ENCODE results near the gene PIAS1.
"Not testable (repeated sequence)": the region's sequence is repeated elsewhere in the genome, so short reads cannot be mapped to it uniquely, and the experiment has no call there.

PIAS1 gene

DNA sequence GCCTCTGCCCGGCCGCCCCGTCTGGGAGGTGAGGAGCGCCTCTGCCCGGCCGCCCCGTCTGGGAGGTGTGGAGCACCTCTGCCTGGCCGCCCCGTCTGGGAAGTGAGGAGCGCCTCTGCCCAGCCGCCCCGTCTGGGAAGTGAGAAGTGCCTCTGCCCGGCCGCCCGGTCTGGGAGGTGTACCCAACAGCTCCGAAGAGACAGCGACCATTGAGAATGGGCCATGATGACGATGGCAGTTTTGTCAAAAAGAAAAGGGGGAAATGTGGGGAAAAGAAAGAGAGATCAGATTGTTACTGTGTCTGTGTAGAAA, 168.3 kb downstream of the PIAS1 start:
- DNase-seq, result not testable (repeated sequence)

DNA sequence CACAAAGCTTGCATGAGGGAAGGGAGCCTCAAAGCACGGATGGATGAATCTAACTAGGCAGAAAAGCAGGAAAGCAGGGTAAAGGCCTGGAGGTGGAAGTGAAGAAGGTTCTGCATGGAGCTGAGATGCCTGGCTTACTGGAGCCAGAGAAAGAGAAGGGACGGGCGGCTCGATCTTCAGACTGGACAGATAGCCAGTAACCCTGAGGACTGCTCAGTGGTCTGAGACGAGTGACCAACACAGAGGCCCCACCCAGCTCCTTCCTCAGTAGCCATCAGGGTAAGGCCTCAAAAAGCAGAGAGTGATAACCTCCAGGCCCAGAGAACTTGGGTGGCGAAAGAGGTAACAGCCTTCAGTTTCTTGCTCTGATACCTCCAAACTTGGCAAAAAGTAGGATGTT, 169.1 kb downstream of the PIAS1 start:
- DNase-seq, result no peak

DNA sequence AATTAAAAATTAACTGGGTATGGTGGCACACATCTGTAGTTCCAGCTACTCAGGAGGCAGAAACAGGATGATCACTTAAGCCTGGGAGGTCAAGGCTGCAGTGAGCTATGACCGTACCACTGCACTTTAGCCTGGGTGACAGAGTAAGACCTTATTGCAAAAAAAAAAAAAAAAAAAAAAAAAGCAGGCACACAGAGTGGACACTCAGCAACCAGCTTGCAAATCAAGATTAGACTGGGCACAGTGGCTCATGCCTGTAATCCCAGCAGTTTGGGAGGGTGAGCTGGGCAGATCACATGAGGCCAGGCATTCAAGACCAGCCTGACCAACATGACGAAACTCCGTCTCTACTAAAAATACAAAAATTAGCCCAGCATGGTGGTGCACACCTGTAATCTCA, 170.0 kb downstream of the PIAS1 start:
- no peak for DNase-seq

DNA sequence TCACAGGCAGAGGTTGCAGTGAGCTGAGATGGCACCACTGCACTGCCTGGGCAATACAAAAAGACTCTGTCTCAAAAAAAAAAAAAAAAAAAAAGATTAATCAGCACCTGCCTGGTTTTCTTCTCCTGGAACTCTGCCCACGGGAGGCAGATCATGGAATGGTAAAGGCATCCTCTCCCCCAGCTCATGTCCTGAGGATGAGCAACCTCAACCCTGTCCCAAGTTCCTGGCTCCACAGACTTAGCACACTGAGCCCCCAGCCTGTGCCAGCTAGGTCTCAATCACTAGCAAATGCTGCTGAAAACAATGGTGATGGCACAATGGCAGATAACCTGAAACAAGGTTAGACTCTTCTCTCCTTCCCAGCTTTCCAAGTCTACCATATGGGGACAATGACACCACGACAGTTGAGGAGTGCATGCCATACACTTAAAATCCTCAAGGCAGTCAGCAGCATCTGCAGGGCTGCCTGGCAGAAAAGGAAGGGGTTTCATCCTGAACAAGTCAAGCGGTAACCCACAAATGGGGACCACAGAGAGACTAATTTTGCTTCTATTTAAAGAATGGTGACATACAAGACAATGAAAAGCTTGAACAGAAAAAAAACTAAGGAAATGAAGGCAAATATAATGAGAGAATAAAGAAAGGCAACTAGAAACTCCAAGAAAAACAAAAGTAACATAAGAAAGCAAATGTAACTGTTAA, 170.6 kb downstream of the PIAS1 start:
- no peak for DNase-seq

DNA sequence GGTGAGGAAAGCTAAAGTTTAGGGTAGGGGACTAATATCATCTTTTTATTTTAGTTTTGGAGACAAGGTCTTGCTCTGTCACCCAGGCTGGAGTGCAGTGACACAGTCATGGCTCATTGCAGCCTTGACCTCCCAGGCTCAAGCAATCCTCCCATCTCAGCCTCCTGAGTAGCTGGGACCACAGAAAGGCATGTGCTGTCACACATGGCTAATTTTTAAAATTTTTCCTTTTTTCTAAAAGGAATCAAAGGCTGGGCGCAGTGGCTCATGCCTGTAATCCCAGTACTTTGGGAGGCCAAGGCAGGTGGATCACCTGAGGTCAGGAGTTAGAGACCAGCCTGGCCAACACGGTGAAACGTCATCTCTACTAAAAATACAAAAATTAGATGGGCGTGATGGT, 171.3 kb downstream of the PIAS1 start:
- not testable (repeated sequence) for DNase-seq

DNA sequence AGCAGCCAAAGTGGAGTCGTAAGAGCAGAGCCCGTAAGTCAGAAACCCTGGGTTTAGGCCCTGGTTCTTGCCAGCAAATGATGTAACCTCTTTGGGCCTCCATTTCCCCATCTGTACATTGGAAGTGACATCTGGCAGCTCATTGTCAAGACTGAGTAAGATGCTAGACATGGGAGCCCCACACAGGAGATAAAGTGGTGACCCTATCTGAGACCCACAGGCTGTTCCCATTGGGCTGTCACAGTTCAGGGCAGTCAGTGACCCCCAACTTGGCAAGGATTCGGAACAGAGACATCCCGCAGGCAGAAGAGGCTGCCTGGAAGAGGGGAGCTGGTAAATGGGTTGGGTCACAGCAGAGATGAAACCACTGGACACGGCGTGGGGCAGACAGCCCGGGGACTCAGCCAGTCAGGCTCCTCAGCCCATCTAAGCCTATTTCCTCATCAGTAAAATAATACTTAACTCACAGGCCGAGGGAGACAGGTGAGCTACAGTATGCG, 173.6 kb downstream of the PIAS1 start:
- DNase-seq, result no peak

DNA sequence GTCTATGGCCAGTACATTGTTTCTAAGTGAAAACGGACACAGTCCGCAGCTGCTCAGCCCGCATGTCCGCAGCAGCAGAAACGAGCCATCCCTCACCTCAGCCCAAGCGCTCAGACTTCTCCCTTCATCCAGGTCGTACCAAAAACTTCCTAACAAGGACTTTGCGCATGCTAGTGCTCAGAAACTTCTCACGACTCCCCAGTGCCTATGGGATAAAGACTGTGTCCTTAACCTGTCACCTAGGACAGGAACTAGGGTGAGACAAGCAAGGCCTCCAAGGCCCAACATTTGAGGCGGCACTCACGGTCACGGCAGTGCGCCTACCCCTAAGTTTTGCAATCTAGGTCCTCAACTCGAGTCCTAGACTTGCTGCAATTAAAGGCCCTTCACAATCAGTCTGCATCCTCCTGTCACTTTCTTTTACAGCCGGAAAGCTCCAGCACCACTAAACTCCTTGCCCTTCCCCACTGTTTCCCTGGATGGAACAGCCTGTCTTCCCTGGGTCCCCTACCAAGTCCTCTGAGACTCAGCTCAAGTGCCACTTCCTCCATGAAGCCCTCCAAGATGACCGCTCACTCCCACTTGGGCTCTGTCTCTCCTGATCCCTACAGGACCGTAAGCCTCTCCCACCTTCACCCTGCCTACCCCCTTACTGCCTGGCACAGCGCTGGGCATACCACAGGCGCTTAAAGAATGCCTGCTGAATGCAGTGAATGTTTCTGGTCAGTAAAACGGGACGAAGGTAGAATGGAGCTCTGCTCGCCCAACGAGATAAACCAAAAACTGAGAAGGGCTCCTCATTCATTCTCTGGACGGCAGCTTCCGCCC, 174.2 kb downstream of the PIAS1 start:
- no peak for DNase-seq

DNA sequence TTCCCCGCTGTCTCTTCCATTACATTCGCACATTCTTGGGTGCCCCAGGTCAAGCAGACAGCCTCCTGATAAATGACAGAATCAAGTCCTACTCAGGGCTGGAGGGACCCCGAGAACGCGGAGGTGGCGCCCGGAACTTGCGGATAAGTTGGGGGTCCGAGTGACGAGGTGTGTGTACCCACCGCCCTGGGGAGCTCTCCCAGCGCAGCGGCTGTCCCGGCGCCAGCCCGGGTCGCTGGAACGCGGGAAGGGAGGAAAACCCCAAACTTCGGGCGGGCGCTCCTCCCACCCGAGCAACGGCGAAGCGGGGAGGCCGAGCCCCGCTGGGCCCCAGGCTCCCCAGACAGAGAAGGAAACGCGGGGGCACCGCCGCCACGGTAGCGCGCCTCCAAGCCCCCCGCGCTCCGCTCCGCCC, 174.9 kb downstream of the PIAS1 start:
- DNase-seq, result no peak

DNA sequence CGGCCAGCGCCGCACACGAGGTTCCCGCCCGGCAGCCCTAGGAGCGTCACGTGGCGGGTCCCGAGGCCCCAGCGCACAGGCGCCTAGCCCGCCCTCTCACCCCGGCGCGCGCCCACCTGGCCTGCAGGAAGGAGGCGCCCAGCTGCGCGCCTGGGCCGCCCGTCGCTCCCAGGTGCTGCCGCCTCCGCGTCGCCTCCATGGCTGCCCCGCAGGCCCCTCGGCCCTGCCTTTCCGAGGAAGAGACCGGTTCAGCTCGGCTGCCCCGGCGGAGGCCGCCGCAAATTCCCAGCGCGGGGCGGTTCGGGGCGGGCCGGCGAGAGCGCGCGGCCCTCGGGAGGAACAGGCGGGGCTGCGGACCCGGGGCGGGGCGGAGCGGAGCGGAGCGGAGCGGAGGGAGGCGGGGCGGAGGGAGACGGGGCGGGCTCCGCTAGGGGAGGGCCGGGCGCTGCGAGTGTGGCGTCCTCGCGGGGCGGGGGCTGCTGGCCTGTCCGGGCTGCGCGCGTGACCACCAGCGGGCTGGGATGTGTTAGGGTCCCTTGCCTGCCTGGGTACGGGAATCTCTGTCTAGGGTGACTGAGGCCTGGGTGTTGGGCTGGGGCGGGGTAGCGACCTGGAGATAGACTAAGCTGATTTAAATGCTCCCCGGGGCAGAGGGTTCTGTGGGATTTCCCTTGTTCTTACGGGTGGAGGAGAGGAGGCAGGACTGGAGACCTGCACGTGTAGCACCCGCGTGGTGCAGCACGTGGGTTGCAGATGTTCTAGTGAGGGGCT, 175.5 kb downstream of the PIAS1 start, which contains the start of gene CLN6:
Gene CLN6, minus strand, starts transcription at position 343 of the 771 bp plus-strand sequence. Its CDS starts 144 bp downstream, at position 199.
- DNase-seq, result peak; percentile 54

DNA sequence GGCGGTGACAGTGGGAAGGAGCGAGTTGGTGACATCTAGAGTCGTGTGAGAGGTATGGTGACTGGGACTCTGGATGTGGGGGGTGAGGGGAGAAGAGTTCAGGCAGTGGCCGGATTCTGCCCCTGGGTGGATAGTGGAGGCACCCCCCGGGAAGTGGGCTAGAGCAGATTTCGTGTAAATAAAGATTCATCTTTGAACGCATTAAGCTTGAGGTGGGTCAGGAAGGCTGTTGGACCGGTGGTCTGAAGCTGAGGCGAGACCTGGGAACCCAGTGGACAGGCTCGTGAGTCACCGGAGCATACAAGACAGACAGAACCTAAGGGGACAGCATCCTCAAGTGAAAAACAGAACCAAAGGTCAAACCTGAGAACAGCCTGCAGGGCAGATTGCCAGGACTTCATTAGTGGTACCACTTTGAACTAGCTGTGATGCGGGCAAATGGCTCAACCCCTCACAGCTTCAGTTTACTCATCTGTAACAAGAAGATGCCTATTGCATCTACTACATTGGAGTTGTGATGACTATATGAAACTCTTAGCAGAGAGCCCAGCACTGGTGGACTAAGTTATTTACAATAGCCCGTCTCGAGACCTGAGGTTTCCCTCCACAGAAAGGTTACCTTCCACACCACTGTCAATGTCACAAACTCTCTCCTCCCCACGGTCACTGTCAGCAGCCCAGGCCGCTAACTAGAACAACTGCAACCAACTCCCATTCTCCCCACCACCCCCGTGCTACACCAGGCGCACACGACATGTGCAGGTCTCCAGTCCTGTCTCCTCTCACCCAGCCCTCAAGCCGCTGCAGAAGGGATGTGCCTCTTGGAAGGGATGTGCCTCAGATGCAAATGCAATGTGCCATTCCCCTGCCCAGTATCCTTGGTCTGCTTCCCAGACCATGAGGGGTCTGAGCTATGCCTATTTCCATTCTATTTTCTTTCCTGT, 176.3 kb downstream of the PIAS1 start:
- DNase-seq, result no peak

DNA sequence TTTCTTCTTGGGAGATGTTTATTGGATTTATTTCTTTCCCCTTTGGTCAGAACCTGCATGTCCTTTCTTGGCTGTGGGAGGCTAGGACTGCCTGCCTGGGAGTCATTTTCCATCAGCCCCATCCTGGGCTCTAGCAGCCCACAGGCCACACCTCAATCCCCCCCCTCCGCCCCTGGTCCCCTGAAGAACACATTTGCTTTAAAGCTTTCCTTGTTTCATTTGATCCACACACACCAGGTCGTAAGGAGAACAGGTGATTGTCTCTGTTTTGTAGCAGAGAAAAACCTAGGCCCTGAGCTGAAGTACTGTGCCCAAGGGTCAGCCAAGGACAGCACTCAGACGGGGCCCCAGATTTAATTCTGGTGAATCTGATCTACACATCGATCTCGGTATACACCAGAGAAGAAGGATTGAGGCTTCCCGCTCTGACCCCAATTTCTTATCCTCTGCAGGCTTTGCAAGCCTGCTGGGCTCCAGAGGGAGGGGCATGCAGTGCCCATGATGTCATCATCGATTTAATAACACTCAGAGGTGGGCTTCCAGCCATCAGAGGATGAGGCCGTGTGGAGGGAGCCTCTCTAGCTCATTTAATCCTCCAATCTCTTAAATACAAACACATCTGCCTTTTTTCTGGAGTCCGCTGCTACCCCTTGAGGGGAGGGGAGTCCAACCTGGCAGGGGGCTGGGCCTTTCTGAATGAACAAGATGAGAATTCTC, 177.1 kb downstream of the PIAS1 start:
- DNase-seq, result no peak

DNA sequence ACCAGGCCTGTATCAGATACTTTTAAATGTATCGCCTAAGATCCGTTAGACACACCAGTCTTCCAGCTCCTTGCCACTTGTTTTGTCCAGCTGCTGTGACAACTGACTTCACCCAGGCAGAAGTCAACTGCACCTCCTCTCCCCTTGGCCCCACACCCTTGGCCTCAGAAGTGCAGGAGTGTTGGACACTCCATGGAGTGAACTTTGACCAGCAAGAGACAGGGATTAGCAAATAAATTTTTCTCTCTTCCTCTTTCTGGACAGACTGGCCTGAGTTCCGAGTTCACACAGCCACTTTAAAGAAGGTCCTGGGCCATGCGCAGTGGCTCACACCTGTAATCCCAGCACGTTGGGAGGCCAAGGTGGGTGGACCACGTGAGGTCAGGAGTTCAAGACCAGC, 178.3 kb downstream of the PIAS1 start:
- DNase-seq, result no peak

DNA sequence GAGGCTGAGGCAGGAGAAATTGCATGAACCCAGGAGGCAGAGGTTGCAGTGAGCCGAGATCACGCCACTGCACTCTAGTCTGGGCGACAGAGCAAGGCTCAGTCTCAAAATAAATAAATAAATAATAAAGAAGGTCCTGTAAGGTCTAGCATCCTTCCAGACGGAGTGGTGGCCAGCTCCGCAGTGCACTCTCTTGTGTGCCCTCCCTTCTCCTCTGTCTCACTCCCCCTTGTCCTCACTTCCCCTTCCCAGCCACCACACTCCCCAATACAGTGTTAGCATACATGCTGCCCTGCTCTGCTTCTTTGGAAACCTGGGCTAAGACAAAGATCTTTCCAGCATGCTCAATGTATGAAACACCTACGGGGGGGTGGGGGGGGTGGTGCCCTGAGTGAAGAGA, 178.8 kb downstream of the PIAS1 start:
- no peak for DNase-seq

DNA sequence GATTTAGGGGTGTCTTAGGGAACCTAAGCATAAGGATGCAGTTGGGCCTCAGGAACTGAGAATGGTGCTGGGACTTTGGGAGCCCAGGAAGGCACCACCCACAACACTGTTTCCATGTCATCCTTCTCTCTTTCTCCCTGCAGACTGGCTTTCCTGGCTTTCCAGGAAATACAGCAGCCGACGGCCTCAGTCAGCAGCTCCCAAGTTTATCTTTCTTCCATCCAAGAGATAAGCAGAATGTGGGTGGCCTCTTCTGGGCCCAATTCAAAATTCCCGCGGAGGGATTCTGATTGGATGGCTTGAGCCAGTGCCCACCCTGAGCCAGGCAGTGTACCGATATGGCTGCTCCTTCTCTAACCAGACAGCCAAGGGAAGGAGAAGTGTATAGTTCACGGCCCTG, 179.9 kb downstream of the PIAS1 start:
- DNase-seq, result no peak

DNA sequence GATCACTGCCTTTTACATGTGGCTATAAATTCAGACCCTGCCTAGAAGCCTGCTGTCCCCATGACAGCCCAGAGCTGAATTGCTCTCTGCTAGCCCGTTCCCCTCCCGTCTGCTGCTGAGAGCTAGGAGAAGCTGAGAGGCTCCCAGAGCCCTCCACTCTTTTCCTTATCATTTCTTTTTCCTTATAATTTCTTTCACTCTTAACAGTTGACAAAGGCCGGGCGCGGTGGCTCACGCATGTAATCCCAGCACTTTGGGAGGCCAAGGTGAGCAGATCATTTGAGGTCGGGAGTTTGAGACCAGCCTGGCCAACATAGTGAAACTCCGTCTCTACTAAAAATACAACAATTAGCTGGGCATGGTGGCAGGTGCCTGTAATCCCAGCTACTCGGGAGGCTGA, 180.4 kb downstream of the PIAS1 start:
- DNase-seq, result not testable (repeated sequence)

DNA sequence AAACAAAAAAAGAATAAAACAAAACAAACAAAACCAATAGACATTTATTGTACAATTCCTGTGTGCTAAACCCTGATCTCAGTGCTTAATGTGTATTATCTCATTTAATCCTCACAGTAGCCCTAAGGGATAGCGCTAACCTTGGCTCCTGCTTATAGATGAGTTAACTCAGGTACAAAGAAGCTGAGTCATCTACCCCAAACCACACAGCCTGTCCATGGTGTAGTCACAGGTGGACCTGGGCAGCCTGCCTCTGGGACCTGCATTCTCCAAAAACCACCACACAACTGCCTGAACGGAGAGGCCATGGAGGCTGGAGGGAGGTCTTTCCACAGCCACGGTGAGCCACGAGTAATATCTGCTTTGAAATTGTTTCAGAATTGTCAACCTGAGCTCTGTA, 180.9 kb downstream of the PIAS1 start:
- DNase-seq, result no peak

DNA sequence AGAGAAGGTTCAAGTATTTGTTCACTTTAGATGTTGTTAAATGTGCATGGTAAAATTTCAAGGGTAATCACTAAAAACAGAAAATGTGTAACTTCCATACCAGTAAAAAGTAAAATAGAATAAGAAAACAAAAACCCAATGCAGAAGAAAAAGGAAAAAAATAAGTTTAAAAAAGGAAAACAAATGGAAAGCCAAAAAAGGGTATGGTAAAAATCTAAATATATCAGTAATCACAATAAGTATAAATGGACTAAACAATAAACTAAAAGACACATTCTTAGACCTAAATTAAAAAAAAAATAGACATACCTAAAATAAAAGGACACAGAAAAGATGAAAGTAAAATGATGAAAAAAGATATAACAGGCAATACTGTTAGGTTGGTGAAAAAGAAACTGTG, 184.9 kb downstream of the PIAS1 start:
- no peak for DNase-seq

DNA sequence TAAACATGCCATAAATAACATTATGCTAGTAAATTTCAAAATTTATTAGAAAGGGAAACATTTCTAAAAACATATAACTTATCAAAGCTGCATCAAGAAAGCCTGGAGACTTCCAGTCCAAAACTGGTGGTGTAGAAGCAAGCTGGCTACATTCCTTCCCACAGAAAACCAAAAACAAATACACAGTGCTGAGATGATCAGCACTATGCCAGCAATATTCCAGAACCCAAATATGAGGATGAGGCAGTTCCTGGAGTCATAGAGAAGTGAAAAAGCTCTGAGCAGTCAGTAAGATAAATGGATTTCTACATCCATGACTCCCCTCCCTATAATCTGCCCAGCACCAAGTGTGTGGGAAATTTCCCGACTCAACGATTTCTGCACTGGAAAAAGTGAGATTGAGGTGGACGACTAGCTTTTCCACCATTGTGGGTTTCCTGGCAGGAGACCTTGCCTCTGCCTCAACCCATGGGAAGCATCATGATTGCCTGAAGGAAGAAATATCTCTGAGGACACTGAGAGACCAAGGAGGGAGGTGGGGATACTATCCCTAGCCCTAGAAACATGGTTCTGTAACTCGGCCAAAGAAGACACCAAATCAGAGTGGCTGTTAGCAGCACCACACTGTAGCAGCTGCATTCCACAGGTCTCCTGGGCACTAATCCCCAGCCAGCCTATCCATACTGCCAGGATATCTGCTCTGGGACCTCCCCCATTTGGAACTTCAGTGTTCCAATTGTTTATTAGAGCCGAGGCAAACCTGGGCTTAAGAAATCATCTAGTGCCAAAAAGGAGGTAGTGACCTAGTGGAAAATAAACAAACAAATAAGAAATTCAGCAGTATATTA, 187.2 kb downstream of the PIAS1 start:
- no peak for DNase-seq

All from NCI-H748 treated with DMSO at 0.1 percent for 48 hours (cell line).